Amniotic stem cell (primary cell): ENCODE measurements around the gene TEX9.
"Not testable (repeated sequence)": the region's sequence is repeated elsewhere in the genome, so short reads cannot be mapped to it uniquely, and the experiment has no call there.

Experiments used
- DNase-seq: peaks from one replicate; lab custom pipeline; 2025; lab: John Stamatoyannopoulos, UW

TEX9 gene

DNA sequence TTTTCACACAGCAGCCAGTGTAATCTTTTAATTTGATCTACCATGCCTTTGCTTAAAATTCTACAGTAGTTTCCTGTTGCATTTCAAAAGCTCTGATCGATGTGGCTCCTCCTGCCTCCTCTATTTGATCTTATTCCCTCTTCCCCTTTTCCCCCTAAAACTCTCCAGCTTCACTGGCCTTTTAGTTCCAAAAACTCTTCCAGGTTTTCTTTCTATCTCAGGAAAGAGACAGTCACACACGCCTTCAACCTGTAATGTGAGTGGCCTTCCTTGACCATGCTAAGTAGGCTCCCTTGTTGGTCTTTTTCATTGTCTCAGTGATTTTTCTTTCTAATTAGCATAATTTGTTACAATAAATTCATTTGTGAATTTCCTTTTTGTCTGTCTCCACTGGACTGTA is 985 bp downstream of the TEX9 start:
- no peak for DNase-seq

DNA sequence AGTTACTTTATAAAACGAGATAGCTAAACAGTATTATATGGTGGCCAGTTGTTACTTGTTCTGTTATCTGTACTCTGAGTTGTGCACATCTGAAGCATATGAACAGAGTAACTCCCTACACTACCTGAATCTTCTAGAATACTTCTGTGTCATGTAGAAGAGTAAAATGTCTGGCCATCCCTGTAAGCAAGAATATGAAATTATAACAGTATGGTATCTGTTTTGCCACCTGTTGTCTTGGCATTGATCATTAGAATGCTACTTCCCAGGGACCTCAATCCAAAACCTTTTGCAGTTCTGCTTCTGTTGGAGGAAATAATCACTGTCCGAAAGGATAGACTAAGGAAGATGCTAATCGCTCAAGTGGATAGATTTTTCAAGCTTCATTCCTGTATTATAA is 1.9 kb downstream of the TEX9 start:
- DNase-seq = no peak

DNA sequence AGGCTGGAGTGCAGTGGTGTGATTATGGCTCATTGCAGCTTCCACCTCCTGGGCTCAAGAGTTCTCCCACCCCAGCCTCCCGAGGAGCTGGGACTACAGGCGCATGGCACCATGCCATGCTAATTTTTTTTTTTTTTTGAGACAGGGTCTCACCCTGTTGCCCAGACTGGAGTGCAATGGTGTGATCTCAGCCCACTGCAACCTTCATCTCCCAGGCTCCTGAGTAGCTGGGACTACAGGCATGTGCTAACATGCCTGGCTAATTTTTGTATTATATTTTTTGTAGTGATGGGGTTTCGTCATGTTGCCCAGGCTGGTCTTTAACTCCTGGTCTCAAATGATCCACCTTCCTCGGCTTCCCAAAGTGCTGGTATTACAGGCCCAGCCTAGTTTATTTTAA is 4.0 kb downstream of the TEX9 start:
- no peak for DNase-seq

DNA sequence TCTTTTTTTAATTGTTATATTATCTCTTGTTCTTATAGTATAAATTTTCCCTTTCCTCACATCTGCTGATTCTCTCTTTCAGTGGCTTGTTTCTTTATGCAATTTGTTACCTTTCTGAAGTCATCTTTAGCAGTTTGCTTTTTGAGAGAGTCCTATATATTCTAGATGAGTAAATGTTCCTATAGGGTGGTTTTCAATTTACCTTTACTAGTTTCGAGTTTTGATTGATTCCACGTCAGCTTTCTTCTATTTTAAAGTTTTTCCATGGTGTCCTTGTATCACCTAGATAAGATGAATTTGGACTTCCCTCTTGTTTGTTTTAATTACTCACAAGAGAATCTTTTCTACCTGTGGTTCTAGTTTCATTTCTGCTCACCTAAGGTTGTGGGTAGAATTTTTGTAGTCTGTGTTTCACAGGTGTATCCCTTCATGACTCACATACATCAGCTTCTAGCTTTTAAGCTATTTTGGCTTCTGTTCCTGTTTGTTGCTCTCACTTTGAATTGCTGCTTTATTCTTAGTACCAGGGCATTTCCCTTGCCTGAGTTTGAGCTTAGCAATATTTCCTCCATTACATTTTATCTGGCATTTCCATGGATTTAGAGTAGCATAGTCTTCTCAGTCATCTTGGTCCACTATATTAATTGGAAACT is 6.4 kb downstream of the TEX9 start:
- no peak for DNase-seq

DNA sequence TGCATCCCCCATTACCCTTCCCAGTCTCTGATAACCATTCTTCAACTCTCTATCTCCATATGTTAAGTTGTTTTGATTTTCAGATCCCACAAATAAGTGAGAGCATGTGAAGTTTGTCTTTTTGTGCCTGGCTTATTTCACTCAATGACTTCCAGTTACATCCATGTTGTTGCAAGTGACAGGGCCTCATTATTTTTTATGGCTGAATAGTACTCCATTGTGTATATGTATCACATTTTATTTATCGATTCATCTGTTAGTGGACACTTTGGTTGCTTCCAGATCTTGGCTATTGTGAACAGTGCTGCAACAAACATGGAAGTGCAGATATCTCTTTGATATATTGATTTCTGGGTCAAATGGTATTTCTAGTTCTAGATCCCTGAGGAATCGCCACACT is 9.5 kb downstream of the TEX9 start:
- not testable (repeated sequence) for DNase-seq

DNA sequence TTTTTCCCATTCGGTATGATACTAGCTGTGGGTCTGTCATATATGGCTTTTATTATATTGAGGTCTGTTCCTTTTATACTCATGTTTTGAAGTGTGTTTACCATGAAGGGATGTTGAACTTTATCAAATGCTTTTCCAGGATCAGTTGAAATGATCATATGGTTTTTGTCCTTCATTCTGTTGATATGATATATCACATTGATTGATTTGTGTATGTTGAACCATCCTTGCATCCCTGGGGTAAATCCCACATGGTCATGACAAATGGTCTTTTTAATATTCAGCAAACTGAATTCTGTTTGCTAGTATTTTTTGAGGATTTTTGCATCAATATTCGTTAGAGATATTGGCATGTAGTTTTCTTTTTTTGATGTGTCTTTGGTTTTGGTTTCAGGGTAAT is 12.6 kb downstream of the TEX9 start:
- not testable (repeated sequence) for DNase-seq

DNA sequence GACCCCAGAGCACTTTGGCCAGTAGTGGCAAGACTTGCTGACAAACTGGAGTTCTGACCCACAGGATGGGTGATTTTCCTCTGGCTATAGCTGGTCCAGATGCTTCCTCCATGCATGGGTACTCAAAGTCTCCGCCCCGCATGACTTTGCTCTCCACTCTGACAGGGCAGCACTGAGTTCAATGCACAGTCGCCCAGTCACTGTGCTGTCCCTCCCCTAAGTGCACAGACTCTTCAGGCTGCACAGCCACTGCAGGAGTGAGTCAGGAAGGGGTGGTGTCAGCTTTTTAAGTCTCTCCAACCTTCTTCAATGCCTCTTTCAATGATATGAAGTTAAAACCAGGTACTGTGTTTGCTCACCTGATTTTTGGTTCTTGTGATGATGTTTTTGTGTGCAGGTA is 17.8 kb downstream of the TEX9 start:
- no peak for DNase-seq

DNA sequence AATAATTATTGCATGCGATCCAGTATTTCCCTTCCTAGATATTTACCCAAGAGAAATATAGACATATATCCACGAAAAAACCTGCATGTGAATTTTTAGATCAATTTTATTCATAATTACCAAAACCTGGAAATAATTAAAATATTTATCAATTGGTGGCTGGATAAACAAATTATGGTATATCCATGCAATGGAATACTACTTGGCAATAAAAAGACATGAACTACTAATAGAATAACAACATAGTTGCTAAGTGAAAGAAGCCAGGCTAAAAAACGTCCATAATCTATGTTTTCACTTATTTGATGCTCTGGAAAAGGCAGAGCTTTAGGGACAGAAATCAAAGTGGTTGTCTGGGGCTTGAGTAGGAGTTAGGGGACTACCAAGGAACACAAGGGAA is 20.7 kb downstream of the TEX9 start:
- DNase-seq = no peak

DNA sequence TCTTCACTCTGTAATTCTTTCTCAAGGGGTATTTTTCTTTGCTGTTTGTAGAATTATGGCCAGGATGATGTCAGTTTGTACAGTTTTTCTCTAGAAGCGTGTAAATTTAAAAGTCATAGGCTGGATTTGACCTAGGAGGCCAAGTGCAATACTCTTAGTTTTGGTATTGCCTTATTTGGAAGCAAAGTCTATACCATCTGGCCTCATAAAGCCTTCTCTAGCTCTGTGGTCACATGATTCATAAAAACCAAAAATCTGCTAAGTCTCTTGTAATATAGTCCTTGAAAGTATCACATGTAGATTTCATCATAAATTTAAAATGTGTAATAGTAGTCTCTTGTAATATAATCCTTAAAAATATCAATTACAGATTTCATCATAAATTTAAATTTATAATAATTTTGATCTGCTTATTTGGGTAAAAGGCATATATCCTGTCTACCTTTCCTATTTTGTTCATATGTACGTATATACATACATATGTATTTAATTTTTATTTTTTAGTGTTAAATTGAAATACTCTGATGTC is 25.6 kb downstream of the TEX9 start:
- no peak for DNase-seq

DNA sequence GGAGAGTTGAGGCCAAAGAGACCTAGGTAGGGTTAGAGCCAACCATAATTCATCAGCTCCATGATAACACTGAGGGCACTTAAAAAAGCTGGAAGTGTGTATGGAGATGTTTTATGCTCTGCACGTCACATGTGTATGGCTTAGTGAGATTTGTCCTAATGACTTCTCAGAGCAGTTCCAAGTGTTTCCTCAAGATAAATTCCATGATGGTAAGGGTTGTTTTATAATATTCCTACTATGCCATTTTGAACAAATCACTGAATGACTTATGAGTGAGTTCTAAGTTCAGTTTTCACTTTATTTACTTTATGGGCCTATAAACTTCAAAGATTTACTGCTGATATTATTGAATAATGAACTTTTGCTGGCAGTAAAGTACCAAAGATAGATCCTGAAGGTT is 28.1 kb downstream of the TEX9 start:
- DNase-seq = no peak

DNA sequence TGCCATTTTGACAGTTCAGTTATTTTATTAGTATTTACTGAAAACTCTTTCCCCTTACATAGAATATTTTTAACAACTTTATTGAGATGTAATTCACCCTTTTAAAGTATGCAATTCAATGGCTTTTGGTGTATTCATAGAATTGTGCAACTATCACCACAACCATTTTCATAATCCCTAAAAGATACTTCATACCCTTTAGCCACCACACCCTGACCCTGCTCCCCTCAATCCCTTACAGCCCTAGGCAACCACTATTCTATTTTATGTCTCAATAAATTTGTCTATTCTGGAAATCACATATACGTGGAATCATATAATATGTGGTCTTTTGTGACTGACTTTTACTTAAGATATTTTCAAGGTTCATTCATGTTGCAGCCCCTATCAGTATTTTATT is 29.7 kb downstream of the TEX9 start:
- no peak for DNase-seq

DNA sequence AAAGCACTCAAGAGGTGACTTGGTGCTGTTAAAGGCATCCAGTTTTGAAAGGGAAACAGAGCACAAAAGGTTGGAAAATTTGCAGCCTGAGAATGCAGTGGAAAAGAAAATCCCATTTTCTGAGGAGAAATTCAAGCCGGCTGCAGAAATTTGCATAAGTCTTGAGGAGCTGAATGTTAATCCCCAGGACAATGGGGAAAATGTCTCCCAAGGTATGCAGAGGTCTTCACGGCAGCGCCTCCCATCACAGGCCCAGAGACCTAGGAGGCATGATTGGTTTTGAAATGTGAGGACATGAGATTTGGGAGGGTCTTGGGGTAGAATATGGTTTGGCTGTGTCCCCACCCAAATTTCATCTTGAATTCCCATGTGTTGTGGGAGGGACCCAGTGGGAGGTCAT is 32.1 kb downstream of the TEX9 start:
- not testable (repeated sequence) for DNase-seq

DNA sequence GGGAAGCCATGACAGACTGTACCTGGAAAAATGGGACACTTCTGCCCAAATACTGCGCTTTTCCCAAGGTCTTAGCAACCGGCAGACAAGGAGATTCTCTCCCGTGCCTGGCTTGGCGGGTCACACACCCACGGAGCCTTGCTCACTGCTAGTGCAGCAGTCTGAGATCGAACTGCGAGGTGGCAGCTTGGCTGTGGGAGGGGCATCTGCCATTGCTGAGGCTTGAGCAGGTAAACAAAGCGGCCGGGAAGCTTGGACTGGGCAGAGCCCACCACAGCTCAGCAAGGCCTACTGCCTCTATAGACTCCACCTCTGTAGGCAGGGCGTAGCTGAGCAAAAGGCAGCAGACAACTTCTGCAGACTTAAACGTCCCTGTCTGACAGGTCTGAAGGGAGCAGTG is 34.0 kb downstream of the TEX9 start:
- not testable (repeated sequence) for DNase-seq

DNA sequence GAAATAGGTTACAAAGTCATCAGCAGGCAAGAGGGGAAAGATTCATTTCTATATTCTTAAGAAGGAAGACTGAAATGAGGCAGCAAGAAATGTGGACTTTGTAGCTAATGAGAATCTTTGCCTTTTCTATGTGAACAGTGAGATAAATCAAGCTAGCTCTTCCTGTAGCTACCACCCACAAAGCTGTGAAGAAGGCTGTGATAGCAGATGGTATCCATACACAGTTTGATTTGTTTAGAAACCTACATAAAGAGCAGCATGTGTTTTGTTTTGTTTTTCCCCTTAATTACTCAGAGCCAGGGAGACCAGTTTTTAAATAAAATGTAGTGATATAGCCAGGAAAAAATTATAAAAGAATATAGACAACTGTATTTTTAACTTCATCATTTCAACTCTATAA is 45.5 kb downstream of the TEX9 start:
- DNase-seq = no peak

DNA sequence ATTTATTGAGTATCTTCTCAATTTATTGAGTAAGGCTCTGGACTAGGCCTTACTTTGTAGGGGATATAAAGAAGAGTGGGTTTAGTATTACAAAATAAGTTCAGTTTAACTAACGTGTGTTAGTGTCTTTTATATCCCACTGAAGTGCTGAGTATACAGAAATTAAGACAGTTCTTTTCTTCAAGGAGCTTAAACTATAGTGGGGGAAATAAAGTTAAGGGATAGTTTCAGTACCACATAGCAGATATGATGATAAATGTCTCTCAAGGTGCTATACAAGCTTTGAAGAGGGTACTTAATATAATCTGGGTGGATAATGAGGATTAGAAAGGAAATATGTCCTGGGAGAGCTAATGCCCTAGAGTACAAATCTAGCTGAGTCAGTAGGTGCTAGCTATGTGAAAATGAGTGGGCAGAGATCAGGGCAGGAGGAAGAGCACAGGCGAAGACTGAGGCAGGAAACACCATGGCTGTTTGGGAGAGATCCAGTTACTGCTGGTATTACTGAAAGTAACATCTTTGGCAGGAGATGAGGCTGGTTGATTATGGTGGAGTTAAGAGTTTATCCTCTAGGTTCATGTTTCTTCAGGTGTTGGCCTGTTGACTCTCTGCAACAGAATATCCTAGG is 46.0 kb downstream of the TEX9 start:
- DNase-seq = no peak

DNA sequence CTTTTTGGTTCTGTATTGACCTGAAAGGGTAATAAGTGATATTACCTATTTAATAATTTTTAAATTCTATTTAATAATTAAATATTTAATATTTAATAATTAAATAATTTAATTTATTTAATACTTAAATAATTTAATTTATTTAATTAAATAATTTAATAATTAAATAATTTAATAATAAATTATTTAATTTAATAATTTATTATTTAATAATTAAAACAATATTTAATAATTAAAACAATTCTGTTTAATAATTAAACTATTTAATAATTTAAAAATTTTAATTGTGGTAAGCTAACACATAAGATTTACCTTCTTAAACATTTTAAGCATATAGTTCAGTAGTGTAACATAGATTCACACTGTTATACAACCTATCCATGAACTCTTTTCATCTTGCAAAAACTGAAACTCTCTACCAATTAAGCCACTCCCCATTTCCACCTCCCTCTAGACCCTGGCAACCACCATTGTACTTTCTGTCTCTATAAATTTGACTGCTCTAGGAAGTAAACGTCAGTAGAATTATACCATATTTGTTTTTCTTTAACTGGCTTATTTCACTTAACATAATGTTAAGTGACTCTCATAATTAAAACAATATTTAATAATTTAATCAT is 48.0 kb downstream of the TEX9 start:
- DNase-seq = not testable (repeated sequence)

DNA sequence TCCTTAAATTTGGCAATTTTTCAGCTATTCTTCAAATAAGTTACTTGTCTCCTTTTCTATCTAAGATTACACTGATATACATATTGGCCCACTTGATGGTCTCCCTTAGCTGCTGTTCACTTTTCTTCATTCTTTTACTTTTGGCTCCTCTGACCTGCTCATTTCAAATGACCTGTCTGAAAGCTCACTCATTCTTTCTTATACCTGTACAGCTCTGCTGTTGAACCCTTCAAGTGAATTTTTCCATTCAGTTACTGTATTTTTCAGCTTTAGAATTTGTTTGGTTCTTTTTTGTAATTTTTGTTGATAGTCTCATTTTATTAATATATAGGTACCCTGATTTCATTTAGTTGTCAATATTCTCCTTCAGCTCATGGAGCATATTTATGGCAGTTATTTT is 60.0 kb downstream of the TEX9 start:
- no peak for DNase-seq

DNA sequence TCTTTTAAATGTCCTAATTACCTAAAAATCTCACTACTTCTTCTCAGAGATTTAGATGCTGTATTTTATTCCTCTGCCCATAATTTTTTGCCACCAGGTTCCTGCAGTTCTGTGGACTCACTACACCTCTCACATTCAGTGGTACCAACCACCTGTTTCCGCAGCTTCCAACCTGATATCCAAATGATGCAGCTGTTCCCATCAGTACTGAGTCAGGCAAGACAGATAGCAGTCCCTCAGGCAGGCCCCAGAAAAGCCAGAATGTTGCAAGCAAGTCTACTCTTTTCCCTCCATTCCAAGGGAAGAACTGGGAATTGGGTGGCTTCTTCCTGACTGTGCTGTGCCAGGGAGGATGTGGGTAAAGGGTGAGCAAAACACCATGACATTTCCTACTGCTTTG is 60.8 kb downstream of the TEX9 start:
- no peak for DNase-seq

DNA sequence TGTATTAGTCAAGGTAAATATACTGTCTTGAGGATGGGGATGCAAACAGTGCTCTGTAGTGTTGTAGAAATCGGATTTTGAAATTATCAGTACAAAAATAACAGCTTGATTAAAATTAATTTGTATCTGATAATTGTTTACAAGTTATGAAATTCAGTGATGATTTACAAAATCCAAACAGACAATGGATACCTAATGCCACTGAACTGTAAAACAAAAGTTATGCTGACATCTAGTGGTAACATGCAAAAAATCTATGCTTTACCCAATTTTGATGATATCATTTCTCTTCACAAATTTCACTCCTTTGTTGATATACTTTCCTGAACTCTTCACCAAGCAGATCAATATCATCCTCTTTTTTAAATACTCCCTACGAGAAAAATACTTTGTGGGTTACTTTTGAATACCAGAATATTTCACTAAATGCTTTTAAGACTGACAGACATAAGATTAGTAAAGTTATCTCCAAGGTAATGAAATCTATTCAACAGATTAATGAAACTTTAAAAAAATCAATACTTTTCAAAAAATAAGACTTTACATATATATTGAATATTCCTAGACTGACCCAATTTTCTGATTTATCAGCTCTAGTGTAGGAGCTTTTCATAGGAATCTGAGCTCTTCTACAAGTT is 63.7 kb downstream of the TEX9 start:
- no peak for DNase-seq

DNA sequence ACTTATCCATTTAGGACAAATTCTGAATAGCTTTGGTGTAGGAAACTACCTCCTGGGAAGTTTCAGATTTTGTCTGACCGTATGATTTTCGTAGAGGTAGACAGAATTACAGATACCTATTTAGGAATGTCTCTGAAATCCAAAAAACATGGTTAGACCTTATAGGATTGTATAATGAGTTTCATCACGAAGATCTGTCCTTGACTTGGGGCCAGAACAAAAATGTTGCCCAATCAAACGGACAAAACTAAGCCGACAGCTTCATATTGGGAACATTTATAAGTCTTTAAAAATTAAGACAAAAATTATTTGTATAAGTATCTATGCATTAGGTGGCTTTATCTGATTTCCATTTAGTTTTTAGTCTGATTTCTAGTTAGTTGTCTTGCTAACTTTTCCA is 67.1 kb downstream of the TEX9 start:
- no peak for DNase-seq

DNA sequence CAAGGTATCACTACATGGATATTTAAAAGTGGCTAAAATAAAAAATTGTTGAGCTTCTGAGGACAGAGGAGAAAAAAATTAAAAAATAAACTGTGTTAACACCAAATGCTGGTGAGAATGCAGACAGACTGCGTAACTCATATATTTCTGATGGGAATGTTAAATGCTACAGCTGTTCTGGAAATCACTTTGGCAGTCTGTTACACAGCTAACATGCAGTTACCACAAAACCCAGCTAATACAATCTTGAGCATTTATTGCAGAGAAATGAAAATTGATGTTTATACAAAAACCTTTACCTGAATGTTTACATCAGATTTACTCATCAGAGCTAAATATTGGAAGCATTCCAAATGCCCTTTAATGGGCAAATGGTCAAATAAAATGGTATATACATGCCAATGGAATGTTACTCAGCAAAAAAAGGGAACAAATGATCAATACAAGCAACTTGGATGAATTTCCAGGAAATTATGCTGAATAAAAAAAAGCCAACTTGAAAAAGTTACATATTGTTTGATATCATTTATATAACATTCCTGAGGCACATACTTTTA is 75.1 kb downstream of the TEX9 start:
- no peak for DNase-seq

DNA sequence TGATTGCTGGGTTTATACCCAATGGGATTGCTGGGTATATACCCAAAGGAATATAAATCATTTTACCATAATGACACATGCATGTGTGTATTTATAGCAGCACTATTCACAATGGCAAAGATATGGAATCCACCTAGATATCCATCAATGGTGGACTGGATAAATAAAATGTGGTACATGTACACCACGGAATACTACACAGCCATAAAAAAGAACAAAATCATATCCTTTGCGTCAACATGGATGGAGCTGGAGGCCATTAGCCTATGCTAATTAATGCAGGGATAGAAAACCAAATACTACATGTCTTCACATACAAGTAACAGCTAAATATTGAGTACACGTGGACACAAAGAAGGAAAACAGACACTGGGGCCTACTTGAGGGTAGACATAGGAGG is 77.1 kb downstream of the TEX9 start:
- DNase-seq = no peak

DNA sequence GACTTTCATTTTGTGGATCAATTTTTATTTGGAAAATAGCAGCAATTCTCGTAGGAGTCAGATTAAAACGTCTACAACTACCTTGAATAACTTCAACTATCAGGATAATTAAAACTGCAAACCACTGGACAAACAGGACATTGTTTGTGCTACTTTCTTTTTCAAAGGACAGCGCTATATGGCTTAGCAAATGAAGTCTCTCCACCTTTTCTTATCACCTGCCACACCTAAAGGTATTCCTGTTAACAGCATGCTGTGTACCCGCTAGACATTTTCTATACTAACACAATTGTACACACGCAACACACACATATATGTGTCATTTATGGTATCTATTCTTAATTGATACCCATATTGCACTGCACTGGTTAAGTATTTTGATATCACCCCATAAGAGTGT is 80.5 kb downstream of the TEX9 start:
- DNase-seq = no peak
